Stimulated activated naive CD8-positive, alpha-beta T cell treated with anti-CD3 and anti-CD28 coated beads, Interleukin-15, Interleukin-2, amounts not matched to agents 100 U/mL and 50 U/mL, for 24 hours (primary cell): ENCODE data around the gene STIP1.

Experiments
- ATAC-seq: fragments of 150-1000 bp; cut with Tn5 transposase; one replicate; pipeline ENCODE4 v1.10.0; 2021
- DNase-seq: peaks from one replicate; pipeline ENCODE4 v3.0.0; 2021

STIP1 gene

GRCh38 chr11:64185693-64186491, at the start of gene STIP1:
TSS of gene STIP1 (plus strand) at chr11:64186171. CDS start at chr11:64186262, 91 bp downstream.
- DNase-seq (peak; percentile 99), ATAC-seq (peak; percentile 95)

- DNase-seq: no peak
- ATAC-seq: no peak
Measured at GRCh38 chr11:64136765-64137441, 49.1 kb upstream of the STIP1 start.

- ATAC-seq: no peak
Measured at GRCh38 chr11:64138398-64138797, 47.6 kb upstream of the STIP1 start.

GRCh38 chr11:64139049-64139448, 46.9 kb upstream of the STIP1 start:
- DNase-seq: no peak

More at GRCh38 chr11:64138398-64138797, 47.6 kb upstream of the STIP1 start:
- DNase-seq: no peak

GRCh38 chr11:64140082-64140481, 45.9 kb upstream of the STIP1 start:
- ATAC-seq: no peak
- DNase-seq: no peak

More at GRCh38 chr11:64139049-64139448, 46.9 kb upstream of the STIP1 start:
- ATAC-seq: no peak

- no peak for DNase-seq
Measured at GRCh38 chr11:64141081-64141783, 44.7 kb upstream of the STIP1 start.

GRCh38 chr11:64144587-64145472, 41.1 kb upstream of the STIP1 start:
- no peak for ATAC-seq
- DNase-seq: no peak

More at GRCh38 chr11:64141081-64141783, 44.7 kb upstream of the STIP1 start:
- no peak for ATAC-seq

GRCh38 chr11:64146036-64146955, 39.7 kb upstream of the STIP1 start:
- ATAC-seq: peak; percentile 53
- peak; percentile 70 for DNase-seq

GRCh38 chr11:64148226-64148916, 37.6 kb upstream of the STIP1 start:
- peak; percentile 83 for DNase-seq
- ATAC-seq: no peak

GRCh38 chr11:64148917-64149617, 36.9 kb upstream of the STIP1 start:
- ATAC-seq: no peak
- no peak for DNase-seq

GRCh38 chr11:64150051-64150450, 35.9 kb upstream of the STIP1 start:
- DNase-seq (no peak), ATAC-seq (no peak)

- no peak for ATAC-seq
- DNase-seq: no peak
Measured at GRCh38 chr11:64150481-64151239, 35.3 kb upstream of the STIP1 start.

GRCh38 chr11:64151337-64151736, 34.6 kb upstream of the STIP1 start:
- no peak for ATAC-seq
- DNase-seq: no peak

GRCh38 chr11:64152841-64153691, 32.9 kb upstream of the STIP1 start:
- ATAC-seq (peak; percentile 89), DNase-seq (peak; percentile 83)

GRCh38 chr11:64153812-64154211, 32.2 kb upstream of the STIP1 start:
- no peak for DNase-seq
- ATAC-seq: no peak

- DNase-seq (no peak), ATAC-seq (no peak)
Measured at GRCh38 chr11:64156235-64157011, 29.5 kb upstream of the STIP1 start.
